Activated T-cell treated with anti-CD3 and anti-CD28 coated beads, Interleukin-2, amount 50 U/mL, for 1 hour (primary cell): ENCODE data around the gene CCDC27.

Experiments
- DNase-seq: peaks from one replicate; pipeline ENCODE4 v3.0.0-alpha.2; 2020

Gene CCDC27

GRCh38 chr1:3718764-3719163 lies 33.5 kb upstream of the CCDC27 start:
- DNase-seq = no peak

DNA sequence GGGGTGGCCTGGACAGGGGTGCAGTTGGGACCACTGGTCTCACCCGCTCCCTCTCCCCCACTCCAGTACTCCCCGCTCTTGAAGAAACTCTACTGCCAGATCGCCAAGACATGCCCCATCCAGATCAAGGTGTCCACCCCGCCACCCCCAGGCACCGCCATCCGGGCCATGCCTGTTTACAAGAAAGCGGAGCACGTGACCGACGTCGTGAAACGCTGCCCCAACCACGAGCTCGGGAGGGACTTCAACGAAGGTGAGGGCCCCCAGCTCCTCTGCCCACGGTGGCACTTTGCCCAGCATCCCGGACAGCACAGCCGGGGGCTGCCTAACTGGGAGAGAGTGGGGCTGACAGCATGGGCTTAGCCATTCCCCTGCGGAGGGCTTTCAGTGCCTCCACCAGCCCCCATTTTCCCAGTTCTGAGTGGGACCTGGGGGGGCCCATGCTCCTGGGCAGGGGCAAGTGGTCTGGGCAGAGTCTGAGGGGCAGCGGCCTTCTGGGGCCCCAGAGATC lies 30.2 kb upstream of the CCDC27 start:
- no peak for DNase-seq

DNA sequence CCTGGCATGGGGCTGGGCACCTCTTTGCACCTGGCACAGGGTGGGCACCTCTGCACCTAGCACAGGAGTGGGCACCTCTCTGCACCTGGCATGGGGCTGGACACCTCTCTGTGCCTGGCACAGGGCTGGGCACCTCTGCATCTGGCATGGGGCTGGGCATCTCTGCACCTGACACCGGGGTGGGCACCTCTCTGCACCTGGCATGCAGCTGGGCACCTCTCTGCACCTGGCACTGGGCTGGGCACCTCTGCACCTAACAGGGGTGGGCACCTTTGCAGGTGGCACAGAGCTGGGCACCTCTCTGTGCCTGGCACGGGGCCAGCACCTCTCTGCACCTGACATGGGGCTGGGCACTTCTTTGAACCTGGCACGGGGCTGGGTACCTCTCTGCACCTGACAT lies 29.4 kb upstream of the CCDC27 start:
- no peak for DNase-seq

GRCh38 chr1:3724416-3725030 lies 27.7 kb upstream of the CCDC27 start:
- peak; percentile 79 for DNase-seq

DNA sequence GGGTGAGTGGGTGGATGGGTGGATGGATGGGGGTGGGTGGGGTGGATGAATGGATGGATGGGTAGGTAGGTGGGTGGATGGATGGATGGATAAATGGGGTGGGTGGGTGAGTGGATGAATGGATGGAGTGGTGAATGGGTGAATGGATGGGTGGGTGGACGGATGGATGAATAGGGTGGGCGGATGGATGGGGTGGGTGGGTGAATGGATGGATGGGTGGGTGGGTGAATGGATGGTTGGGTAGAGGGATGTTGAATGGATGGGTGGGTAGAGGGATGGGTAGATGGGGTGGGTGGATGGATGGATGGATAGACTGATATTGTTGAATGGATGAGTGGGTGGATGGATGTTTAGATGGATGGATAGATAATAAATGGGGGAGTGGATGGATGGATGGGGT lies 26.9 kb upstream of the CCDC27 start:
- DNase-seq = no peak

DNA sequence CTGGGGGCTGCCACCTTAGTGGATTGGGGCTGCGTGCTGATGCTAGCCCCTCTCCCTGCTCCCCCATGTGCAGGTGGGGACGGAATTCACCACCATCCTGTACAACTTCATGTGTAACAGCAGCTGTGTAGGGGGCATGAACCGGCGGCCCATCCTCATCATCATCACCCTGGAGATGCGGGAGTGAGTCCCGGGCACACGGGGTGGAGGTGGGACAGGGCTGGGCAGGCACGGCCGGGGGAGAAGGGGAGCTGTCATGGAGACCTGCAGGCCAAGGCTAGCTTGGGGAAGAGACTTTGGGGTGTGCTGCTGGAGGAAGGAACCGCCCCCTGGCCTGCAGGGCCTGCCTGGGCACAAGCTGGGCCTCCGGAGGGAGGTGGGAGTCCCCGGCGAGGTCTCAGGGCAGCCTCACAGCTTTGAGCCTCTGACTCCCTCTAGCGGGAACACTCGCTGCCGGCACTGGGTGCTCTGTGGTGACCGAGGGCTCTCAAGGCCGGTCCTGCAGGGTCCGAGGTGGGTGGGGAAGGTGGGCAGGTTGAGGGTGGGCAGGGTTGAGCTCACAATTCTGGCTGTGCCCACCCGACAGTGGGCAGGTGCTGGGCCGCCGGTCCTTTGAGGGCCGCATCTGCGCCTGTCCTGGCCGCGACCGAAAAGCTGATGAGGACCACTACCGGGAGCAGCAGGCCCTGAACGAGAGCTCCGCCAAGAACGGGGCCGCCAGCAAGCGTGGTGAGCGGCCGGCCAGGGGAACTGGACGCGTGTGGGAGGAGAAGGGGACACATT lies 25.0 kb upstream of the CCDC27 start:
- DNase-seq = no peak

DNA sequence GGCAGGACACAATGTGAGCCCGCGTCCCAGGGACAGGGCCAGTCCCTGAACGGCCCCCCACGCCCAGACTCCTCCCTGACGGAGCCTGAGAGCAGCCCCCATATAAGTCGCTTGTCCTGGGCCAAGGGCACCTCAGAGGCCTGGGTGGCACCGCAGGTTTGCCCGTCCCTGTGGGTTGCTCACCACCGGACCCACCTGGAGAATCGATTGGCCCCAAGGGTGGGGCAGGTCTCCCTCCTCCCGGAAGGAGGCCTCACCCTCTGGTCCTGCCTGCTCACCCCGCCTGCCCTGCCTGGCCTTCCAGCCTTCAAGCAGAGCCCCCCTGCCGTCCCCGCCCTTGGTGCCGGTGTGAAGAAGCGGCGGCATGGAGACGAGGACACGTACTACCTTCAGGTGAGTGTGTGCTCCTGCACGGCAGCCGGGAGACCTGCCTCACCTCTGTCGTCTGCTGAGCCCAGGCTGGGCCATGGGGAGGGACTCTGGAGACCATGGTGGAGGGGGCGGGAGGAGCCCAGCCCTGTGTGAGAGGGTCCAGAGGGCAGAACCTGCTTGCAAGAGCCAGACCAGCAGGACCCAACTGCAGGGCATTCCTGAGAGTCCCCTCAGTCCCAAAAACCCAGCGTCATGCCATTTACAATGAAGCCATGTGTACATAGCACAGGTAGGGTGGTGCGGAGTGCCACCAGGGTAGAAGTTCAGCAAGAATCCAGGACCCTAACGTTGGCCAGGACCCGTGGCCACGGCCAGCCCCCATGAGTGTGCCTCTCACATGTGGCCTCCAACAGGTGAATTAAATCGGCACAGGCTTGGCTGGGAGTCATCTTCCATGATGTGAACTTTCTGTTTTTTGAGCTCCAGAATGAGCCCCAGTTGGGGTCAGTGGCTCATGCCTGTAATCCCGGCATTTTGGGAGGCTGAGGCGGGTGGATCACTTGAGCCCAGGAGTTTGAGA lies 24.1 kb upstream of the CCDC27 start:
- no peak for DNase-seq

- no peak for DNase-seq
Observed at GRCh38 chr1:3729594-3730542, 22.4 kb upstream of the CCDC27 start.

- no peak for DNase-seq
Observed at GRCh38 chr1:3730543-3731247, 21.6 kb upstream of the CCDC27 start.

DNA sequence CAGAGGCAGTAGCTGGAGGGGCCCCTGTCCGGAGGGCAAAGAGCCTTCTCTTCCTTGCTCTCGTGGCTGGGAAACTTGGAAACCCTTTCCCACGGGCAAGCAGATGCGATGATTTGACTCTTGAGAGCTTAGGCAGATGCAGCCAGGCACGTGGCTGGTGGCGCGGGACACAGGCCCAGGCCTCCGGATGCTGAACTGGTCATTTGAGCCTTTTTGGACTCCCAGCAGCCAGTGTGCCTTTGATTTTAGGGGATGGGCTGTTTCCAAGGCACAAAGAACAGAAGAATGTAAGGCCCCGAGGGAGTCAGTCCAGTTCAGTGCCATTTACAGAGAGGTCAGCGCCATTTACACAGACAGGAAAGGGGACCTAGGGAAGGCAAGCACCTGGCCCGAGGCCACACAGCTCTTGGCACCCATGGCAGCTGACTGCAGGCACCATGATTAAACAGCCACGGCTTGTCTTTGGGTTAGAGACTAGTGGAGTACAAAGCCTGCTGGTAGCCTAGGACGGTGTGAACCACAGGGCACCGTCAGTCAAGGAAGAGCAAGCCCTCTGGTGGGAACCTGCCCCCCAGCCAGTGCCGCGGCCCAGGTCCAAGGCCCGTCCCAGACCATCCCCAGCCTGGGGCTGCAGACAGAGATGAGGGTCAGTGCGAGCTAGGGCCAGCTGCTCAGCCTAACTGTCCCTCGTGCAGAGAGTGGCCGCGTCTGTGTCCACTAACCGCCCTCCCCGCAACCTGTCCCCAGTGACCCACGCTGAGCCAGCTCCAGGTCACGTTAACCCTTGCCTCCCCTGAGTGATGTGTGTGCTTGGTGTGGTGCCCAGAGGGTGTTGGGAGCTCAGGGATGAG lies 20.4 kb upstream of the CCDC27 start:
- no peak for DNase-seq

GRCh38 chr1:3732434-3733093 lies 19.7 kb upstream of the CCDC27 start:
- DNase-seq = no peak

DNA sequence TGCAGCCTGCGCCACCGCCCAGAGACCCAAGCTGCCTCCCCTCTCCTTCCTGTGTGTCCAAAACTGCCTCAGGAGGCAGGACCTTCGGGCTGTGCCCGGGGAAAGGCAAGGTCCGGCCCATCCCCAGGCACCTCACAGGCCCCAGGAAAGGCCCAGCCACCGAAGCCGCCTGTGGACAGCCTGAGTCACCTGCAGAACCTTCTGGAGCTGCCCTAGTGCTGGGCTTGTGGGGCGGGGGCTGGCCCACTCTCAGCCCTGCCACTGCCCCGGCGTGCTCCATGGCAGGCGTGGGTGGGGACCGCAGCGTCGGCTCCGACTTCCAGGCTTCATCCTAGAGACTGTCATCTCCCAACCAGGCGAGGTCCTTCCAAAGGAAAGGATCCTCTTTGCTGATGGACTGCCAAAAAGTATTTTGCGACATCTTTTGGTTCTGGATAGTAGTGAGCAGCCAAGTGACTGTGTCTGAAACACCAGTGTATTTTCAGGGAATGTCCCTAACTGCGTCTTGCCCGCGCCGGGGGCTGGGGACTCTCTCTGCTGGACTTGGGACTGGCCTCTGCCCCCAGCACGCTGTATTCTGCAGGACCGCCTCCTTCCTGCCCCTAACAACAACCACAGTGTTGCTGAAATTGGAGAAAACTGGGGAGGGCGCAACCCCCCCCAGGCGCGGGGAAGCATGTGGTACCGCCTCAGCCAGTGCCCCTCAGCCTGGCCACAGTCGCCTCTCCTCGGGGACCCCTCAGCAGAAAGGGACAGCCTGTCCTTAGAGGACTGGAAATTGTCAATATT lies 19.0 kb upstream of the CCDC27 start:
- DNase-seq = no peak

DNA sequence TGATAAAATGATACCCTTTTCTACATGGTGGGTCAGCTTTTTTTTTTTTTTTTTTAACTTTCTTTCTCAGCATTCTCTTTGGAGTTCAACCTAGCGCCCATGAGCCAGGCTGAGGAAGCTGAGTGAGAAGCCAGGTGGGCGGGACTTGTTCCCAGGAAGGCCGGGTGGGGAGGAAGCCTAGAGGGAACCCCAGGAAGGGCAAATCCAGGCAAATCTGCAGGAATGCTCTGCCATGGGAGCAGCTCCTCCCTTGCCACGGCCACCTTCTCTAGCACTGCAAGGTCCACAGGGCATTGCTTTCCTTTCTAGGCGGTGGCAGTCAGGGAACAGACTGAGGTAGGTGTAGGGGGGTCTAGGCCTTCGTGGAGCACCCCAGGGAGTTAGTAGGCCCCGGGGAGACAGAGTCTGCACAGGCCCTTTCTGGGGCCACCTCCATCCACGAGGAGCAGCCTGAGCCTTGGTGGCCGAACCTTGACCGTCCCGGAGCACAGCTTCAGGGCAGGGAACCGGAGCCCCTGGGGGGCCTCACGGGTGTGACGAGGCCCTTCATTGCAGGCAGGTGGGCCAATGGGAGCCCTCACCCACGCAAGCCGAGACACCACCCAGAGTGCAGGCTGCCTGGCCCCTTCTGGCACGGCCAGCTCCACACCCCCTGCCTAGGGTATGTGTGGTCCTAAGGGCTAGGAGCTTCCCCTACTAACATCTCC lies 18.2 kb upstream of the CCDC27 start:
- no peak for DNase-seq

GRCh38 chr1:3734602-3735001 lies 17.6 kb upstream of the CCDC27 start:
- no peak for DNase-seq

GRCh38 chr1:3735027-3735681 lies 17.1 kb upstream of the CCDC27 start:
- no peak for DNase-seq

DNA sequence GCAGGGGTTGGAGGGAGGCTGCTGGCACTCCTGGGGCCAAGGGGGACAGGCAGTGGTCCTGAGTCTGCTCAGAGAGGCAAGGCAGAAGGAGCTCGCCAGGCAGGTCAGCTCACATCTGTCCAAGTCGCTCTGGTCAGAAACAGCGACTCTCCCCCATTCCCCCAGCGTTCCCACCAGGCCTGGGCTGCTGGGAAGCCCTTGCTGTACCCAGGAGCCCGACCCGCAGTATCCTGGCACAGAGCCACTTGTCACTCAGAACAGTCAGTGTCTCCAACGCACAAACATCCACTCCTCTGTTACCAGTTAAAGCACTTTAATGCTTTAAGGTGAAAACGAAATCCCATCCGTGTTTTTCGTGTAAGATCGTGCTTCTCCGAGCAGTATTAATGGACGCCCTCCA lies 16.6 kb upstream of the CCDC27 start:
- DNase-seq = no peak

DNA sequence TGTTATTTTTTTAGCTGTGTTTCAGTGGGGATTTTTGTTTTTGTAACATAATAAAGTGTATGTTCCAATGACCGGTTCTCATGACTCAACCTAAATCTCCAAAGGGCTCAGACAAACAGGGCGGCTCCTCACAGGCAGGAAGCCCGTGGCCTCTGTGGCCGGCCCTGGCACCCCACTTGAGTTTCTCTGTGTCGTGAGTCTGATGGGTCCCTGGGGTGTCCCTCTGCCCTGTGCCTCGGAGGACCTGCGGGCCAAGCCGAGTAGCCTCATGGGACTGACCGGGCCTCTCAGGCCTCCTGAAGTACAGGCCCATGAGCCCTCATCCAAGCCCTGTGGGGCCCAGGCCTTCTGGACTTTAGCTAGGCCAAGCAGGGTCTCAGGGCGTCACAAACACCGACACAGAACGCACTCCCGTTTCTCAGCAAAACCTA lies 16.1 kb upstream of the CCDC27 start:
- DNase-seq = no peak

GRCh38 chr1:3736708-3737107 lies 15.5 kb upstream of the CCDC27 start:
- no peak for DNase-seq
